Daoy (cell line): ENCODE data around the gene TJP3. TPM values are rescaled to one million over a fixed set of nuclear protein-coding genes. Genes with fewer than 3 reads are reported as not detected.
"Not testable (repeated sequence)": the region's sequence is repeated elsewhere in the genome, so short reads cannot be mapped to it uniquely, and the experiment has no call there.

Experiments used
- DNase-seq: peaks from one replicate; pipeline ENCODE4 v3.0.0-alpha.2; 2015; ENCODE audit warnings: low read depth
- total RNA-seq: library from RNA; depleted of rRNA; stranded (reverse); fragments of >200 nt; shearing (Covaris generic); gene quantifications from 2 replicates; pipeline ENCODE4 v1.2.3, GENCODE V29; 2014; rRNA removed

TJP3 gene
- 0.03 TPM in 1 of 2 replicates, not detected in the other for total RNA-seq

GRCh38 chr19:3708207-3708931 is at the start of gene TJP3:
Gene TJP3 (plus strand): TSS chr19:3708384. CDS start chr19:3728433, 20,049 bp downstream.
- DNase-seq = peak; percentile 40

GRCh38 chr19:3658870-3659745 is 49.1 kb upstream of the TJP3 start:
- no peak for DNase-seq

- no peak for DNase-seq
Measured at GRCh38 chr19:3659746-3660112, 48.5 kb upstream of the TJP3 start.

GRCh38 chr19:3660493-3661219 is 47.5 kb upstream of the TJP3 start:
- DNase-seq = no peak

GRCh38 chr19:3661284-3662238 is 46.6 kb upstream of the TJP3 start:
- no peak for DNase-seq

- no peak for DNase-seq
Measured at GRCh38 chr19:3663838-3664237, 44.3 kb upstream of the TJP3 start.

GRCh38 chr19:3664879-3665642 is 43.1 kb upstream of the TJP3 start:
- DNase-seq = no peak

- DNase-seq = peak; percentile 48
Measured at GRCh38 chr19:3665681-3666544, 42.3 kb upstream of the TJP3 start.

GRCh38 chr19:3666545-3666856 is 41.7 kb upstream of the TJP3 start:
- not testable (repeated sequence) for DNase-seq

GRCh38 chr19:3667037-3667638 is 41.0 kb upstream of the TJP3 start:
- DNase-seq = no peak

GRCh38 chr19:3667766-3668165 is 40.4 kb upstream of the TJP3 start:
- DNase-seq = no peak

GRCh38 chr19:3668331-3669081 is 39.7 kb upstream of the TJP3 start:
- no peak for DNase-seq

- no peak for DNase-seq
Measured at GRCh38 chr19:3669082-3669946, 38.9 kb upstream of the TJP3 start.

- peak; percentile 28 for DNase-seq
Measured at GRCh38 chr19:3669947-3670795, 38.0 kb upstream of the TJP3 start.

GRCh38 chr19:3670796-3671679 is 37.1 kb upstream of the TJP3 start:
- peak; percentile 41 for DNase-seq
